SIG-M5 (cell line): ENCODE results near the gene MED20.

Source experiments
- DNase-seq: peaks from one replicate; lab custom pipeline; 2025; lab: John Stamatoyannopoulos, UW

MED20 gene

GRCh38 chr6:41941280-41942066 lies 20.5 kb upstream of the MED20 start, which contains the start of gene CCND3:
CCND3 (minus strand) TSS chr6:41941808; CDS start chr6:41941649, 159 bp downstream.
- peak; percentile 55 for DNase-seq

- DNase-seq = no peak
Observed at GRCh38 chr6:41940759-41941279, 19.9 kb upstream of the MED20 start.

DNA sequence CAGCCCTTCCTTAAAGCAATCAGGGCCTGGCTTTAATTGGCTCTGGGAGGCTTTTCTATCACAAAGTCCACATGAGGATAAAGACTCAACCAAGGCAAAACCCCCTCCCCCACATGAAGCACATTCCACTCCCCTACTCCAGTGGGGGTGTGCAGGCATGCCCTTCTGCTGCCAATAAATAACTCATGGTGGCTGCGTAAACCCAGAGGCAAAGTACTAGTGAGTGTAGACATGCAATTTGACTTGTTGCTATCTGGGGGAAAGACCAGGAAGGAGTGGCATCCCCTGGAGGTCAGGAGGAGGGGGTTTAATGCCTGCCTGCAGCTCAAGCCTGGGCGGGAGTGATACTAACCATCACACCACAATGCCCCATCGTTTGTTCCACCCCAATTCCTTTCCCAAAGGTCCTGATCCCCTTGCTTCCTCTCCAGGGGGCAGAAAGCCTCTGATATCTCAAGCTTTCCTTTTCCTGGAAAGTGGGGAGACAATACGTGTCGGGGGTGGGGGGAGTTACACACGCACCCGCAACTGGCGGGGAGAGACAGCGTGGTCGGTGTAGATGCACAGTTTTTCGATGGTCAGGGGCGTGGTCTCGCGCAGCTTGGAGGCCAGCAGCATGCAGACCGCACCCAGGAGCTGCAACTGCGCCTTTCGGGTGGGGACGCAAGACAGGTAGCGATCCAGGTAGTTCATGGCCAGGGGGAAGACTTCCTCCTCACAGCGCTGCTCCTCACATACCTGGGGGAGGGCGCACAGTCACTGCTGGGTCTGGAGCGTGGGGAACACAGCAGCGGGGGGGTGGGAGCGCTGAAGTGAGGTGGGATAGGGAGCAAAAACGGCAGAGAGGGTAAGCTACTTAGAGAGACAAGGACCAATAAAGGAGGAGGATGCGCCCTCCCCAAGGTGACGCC lies 19.2 kb upstream of the MED20 start:
- no peak for DNase-seq

DNA sequence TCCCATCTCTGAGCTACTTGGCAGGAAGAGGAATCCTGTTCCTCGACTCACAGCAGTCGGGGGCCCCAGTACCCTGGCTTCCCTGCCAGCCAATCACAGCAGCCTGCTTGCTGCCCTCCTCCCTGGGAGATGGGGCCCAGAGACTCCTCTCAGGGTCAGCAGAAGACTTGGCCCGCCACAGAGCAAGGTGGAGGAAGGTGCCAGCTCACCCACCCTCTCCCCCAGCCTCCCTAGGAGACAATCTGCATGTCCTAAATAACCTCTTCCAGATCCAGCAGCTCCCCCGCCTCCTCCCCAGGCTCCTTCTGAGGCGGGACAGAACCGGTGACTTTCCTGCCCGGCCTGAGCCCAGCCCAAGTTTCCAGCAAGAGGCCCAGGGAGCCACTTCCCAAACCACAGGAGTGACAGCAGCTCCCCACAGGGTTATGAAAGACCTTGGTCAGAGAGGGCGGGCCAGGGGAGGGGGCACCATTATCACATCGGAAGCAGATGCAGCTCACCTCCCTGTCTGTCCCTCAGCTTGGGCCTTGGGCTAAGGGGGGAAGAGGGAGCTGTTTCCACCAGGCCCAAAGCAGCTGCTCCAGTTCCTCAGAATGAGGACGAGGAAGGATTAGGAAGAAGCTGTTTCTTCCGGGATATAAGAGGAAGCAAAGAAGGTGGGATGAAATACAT lies 18.4 kb upstream of the MED20 start:
- peak; percentile 68 for DNase-seq

GRCh38 chr6:41938590-41939175 lies 17.7 kb upstream of the MED20 start:
- DNase-seq = no peak

DNA sequence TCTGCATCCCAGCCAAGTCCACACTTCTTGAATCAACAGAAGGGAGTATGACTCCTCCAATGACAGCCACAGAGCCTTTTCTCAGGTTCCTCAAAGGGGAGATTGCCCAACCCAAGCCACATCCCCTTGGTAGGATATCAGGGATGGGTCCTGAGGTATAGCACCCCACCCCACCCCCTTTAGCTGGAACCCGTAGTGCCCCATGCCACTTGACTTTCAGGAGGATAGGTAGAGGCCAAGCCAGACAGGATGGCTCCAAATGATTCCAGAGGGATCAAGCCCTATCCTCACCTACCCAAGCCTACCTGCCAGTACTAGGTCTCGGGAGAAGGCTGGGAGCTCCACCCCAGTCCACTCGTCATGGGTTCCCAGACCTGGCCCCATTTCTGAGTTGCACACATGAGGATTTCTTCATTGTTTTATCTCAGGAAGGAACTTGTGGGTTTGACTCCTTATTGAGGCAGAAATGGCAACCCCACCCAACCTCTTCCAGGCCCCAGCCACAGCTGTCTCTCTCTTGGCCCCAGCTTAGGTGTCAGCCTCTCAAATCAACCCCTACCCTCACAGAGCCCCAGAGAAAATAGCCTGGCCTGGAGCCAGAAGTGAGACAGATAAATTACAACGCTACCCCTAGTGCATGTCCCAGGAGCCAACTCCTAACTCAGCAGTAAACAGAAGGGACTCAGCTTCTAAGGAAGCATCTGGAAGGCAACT lies 17.1 kb upstream of the MED20 start:
- peak; percentile 79 for DNase-seq

GRCh38 chr6:41937472-41937860 lies 16.5 kb upstream of the MED20 start:
- no peak for DNase-seq

GRCh38 chr6:41936073-41936837 lies 15.3 kb upstream of the MED20 start:
- DNase-seq = peak; percentile 90

DNA sequence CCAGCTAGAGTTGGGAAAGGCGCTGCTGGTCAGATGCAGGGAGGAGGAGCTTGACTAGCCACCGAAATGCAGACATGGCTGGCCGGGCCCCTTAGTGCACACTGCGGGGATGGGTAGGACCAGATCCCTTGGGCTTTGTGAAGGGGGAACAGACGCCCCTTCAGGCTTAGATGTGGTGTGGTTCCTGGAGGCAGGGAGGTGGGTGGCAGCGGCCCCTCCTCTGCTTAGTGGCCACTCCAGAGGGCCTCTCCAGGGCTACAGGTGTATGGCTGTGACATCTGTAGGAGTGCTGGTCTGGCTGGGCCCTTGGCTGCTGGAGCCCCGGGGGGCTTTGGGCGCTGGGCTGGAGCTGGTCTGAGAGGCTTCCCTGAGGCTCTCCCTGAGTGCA lies 14.7 kb upstream of the MED20 start:
- no peak for DNase-seq

GRCh38 chr6:41935193-41935574 lies 14.2 kb upstream of the MED20 start:
- no peak for DNase-seq

DNA sequence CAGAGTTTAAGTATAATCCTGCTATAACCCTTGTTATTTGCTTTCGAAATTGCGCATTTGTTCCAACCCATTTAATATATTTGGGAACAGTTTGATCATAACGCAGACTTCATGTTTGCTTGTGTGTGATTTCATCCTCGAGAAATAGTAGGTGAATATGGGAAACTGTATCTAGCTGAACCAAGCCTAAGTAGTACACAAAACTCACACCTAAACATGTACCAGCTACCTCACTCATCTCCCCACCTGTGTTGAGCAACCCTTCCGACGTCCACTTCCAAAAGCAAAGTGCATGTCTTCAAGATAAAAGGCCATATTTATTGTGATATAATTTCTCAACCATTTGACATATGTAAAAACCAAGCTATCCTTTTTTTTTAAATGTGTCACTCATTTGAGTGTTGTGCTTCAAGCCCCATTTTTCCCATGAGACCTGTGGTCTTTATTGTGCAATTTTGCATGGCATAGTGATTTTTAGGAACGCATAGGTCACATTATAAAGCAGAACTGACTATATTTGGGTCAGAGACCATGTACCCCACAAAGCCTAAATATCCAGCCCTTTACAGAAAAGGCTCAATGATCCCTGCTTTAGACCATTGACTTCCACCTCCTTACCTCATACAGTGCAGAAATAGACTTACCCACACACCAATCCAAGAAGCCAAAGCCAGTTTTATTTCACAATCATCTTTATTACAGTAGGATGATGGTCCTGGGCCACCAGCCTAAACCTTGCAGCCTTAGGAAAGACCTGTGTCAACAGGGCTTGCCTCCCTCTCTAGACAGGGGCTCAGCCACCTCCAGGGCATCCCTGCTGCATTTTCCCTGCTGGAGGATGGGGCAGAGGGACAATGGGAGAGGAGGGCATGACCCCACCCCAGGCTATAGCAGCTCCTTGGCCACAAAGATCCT lies 13.6 kb upstream of the MED20 start:
- DNase-seq = no peak

- no peak for DNase-seq
Observed at GRCh38 chr6:41932378-41932777, 11.4 kb upstream of the MED20 start.

DNA sequence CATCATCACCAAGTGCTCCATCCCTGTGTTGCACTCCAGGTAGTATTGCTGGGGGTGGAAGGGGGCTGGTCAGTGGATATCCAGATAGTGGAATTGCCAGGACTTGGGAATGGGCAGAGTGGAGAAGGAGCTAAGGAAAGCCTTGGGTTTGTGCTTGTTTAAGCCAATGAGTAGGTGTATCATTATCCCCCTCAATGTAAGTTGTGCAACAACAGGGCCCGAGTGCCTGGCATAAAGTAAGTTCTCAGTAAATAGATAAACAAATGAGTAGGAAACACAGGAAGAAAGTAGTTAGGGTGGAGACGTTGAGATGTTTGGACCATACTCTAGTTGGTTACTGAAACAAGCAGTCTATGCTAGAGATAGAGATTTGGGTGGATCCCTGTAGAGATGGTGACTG lies 10.9 kb upstream of the MED20 start:
- no peak for DNase-seq

GRCh38 chr6:41929924-41930323 lies 9.0 kb upstream of the MED20 start:
- no peak for DNase-seq

- DNase-seq = no peak
Observed at GRCh38 chr6:41927253-41927652, 6.3 kb upstream of the MED20 start.

- no peak for DNase-seq
Observed at GRCh38 chr6:41922154-41922553, 1.2 kb upstream of the MED20 start.

DNA sequence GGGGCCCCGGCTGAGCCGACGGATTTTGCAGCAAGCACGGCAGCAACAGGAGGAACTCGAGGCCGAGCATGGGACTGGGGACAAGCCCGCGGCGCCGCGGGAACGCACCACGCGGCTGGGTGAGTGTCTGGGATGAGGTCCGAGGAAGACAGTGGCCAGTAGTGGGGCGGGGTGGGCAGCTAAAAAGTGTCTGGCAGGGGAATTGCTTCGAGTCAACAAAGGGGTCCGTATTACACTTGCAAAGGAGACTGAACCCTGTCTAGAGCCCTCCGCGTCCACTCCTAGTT lies 716 bp upstream of the MED20 start:
- DNase-seq = no peak

GRCh38 chr6:41917528-41917927 lies 3.4 kb downstream of the MED20 start:
- no peak for DNase-seq

GRCh38 chr6:41914869-41915530 lies 5.9 kb downstream of the MED20 start:
- no peak for DNase-seq
